Measurements from ENCODE around the gene NXPE2.

DNA sequence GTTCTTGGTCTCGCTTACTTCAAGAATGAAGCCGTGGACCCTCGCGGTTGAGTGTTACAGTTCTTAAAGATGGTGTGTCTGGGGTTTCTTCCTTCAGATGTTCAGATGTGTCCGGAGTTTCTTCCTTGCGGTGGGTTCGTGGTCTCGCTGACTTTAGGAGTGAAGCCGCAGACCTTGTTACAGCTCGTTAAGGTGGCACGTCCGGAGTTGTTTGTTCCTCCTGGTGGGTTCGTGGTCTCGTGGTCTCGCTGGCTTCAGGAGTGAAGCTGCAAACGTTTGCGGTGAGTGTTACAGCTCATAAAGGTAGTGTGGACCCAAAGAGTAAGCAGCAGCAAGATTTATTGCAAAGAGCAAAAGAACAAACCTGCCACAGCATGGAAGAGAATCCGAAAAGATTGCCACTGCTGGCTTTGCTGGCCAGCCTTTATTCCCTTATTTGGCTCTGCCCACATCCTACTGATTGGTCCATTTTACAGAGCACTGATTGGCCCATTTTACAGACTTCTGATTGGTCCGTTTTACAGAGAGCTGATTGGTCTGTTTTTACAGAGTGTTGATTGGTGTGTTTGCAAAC, 27.1 kb upstream of the NXPE2 start:
- TF ChIP-seq KLF16 (tag by site-specific recombination; IDR thresholded peaks at IDR 0.05), result no peak
- TF ChIP-seq, protein P1, sequence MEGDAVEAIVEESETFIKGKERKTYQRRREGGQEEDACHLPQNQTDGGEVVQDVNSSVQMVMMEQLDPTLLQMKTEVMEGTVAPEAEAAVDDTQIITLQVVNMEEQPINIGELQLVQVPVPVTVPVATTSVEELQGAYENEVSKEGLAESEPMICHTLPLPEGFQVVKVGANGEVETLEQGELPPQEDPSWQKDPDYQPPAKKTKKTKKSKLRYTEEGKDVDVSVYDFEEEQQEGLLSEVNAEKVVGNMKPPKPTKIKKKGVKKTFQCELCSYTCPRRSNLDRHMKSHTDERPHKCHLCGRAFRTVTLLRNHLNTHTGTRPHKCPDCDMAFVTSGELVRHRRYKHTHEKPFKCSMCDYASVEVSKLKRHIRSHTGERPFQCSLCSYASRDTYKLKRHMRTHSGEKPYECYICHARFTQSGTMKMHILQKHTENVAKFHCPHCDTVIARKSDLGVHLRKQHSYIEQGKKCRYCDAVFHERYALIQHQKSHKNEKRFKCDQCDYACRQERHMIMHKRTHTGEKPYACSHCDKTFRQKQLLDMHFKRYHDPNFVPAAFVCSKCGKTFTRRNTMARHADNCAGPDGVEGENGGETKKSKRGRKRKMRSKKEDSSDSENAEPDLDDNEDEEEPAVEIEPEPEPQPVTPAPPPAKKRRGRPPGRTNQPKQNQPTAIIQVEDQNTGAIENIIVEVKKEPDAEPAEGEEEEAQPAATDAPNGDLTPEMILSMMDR (tag by site-specific recombination; IDR thresholded peaks at IDR 0.05), result no peak
- TF ChIP-seq ZNF292 (tag by site-specific recombination; IDR thresholded peaks at IDR 0.05; ENCODE audit: borderline replicate concordance, low read depth), result no peak
- TF ChIP-seq, protein P2, sequence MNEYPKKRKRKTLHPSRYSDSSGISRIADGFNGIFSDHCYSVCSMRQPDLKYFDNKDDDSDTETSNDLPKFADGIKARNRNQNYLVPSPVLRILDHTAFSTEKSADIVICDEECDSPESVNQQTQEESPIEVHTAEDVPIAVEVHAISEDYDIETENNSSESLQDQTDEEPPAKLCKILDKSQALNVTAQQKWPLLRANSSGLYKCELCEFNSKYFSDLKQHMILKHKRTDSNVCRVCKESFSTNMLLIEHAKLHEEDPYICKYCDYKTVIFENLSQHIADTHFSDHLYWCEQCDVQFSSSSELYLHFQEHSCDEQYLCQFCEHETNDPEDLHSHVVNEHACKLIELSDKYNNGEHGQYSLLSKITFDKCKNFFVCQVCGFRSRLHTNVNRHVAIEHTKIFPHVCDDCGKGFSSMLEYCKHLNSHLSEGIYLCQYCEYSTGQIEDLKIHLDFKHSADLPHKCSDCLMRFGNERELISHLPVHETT (tag by site-specific recombination; IDR thresholded peaks at IDR 0.05), result no peak
- TF ChIP-seq, protein P3, sequence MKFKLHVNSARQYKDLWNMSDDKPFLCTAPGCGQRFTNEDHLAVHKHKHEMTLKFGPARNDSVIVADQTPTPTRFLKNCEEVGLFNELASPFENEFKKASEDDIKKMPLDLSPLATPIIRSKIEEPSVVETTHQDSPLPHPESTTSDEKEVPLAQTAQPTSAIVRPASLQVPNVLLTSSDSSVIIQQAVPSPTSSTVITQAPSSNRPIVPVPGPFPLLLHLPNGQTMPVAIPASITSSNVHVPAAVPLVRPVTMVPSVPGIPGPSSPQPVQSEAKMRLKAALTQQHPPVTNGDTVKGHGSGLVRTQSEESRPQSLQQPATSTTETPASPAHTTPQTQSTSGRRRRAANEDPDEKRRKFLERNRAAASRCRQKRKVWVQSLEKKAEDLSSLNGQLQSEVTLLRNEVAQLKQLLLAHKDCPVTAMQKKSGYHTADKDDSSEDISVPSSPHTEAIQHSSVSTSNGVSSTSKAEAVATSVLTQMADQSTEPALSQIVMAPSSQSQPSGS (tag by site-specific recombination; IDR thresholded peaks at IDR 0.05; ENCODE audit: low read depth), result no peak
- TF ChIP-seq, protein P4, sequence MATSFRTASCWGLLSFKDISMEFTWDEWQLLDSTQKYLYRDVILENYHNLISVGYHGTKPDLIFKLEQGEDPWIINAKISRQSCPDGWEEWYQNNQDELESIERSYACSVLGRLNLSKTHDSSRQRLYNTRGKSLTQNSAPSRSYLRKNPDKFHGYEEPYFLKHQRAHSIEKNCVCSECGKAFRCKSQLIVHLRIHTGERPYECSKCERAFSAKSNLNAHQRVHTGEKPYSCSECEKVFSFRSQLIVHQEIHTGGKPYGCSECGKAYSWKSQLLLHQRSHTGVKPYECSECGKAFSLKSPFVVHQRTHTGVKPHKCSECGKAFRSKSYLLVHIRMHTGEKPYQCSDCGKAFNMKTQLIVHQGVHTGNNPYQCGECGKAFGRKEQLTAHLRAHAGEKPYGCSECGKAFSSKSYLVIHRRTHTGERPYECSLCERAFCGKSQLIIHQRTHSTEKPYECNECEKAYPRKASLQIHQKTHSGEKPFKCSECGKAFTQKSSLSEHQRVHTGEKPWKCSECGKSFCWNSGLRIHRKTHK (tag by site-specific recombination; IDR thresholded peaks at IDR 0.05), result no peak
- TF ChIP-seq ZBTB21 (tag by site-specific recombination; IDR thresholded peaks at IDR 0.05), result no peak
- TF ChIP-seq ZSCAN23 (tag by site-specific recombination; IDR thresholded peaks at IDR 0.05), result no peak
- no peak for TF ChIP-seq KLF8 (tag by site-specific recombination; IDR thresholded peaks at IDR 0.05)
- TF ChIP-seq, protein P5, sequence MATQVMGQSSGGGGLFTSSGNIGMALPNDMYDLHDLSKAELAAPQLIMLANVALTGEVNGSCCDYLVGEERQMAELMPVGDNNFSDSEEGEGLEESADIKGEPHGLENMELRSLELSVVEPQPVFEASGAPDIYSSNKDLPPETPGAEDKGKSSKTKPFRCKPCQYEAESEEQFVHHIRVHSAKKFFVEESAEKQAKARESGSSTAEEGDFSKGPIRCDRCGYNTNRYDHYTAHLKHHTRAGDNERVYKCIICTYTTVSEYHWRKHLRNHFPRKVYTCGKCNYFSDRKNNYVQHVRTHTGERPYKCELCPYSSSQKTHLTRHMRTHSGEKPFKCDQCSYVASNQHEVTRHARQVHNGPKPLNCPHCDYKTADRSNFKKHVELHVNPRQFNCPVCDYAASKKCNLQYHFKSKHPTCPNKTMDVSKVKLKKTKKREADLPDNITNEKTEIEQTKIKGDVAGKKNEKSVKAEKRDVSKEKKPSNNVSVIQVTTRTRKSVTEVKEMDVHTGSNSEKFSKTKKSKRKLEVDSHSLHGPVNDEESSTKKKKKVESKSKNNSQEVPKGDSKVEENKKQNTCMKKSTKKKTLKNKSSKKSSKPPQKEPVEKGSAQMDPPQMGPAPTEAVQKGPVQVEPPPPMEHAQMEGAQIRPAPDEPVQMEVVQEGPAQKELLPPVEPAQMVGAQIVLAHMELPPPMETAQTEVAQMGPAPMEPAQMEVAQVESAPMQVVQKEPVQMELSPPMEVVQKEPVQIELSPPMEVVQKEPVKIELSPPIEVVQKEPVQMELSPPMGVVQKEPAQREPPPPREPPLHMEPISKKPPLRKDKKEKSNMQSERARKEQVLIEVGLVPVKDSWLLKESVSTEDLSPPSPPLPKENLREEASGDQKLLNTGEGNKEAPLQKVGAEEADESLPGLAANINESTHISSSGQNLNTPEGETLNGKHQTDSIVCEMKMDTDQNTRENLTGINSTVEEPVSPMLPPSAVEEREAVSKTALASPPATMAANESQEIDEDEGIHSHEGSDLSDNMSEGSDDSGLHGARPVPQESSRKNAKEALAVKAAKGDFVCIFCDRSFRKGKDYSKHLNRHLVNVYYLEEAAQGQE (tag by site-specific recombination; IDR thresholded peaks at IDR 0.05), result no peak
- no peak for TF ChIP-seq ZNF202 (tag by site-specific recombination; IDR thresholded peaks at IDR 0.05; ENCODE audit: borderline replicate concordance)
- no peak for TF ChIP-seq ZNF248 (tag by site-specific recombination; IDR thresholded peaks at IDR 0.05)
- no peak for TF ChIP-seq ZBTB8A (tag by site-specific recombination; IDR thresholded peaks at IDR 0.05)
- no peak for TF ChIP-seq ZNF549 (tag by site-specific recombination; IDR thresholded peaks at IDR 0.05)

Measured in HEK293 (cell line).